DMS153 (cell line): ENCODE results near the gene HOXC9.

Source experiments
- DNase-seq: peaks from one replicate; lab custom pipeline; 2025; lab: John Stamatoyannopoulos, UW

Gene HOXC9

GRCh38 chr12:53988541-53989226 is 11.3 kb upstream of the HOXC9 start:
- no peak for DNase-seq

DNA sequence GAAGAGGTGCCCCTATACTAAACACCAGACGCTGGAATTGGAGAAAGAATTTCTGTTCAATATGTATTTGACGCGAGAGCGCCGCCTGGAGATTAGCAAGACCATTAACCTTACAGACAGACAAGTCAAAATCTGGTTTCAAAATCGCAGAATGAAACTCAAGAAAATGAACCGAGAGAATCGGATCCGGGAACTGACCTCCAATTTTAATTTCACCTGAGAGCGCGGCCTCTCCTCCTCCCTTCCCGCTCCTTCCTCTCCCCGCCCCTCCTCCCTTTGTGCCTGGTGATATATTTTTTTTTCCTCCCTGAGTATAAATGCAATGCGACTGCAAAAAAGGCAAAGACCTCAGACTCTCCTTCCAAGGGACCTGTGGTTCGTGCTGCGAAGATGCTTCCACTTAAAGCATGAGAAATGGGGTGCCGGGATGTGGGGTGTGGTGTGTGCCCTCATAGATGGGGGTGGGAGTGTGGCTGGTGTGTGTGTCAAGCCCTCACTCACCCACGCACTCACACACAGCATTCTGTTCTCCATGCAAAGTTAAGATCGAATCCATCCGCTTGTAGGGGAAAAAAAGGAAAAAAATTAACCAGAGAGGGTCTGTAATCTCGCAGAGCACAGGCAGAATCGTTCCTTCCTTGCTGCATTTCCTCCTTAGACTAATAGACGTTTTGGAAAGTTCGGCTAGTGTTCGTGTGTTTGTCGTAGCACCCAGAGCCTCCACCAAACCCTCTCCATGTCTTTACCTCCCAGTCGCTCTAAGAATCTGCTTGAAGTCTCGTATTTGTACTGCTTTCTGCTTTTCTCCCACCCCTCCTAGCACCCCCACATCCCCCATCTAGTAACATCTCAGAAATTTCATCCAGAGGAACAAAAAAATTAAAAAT is 10.5 kb upstream of the HOXC9 start:
- no peak for DNase-seq

GRCh38 chr12:53990311-53991076 is 9.5 kb upstream of the HOXC9 start:
- DNase-seq, result peak; percentile 26

DNA sequence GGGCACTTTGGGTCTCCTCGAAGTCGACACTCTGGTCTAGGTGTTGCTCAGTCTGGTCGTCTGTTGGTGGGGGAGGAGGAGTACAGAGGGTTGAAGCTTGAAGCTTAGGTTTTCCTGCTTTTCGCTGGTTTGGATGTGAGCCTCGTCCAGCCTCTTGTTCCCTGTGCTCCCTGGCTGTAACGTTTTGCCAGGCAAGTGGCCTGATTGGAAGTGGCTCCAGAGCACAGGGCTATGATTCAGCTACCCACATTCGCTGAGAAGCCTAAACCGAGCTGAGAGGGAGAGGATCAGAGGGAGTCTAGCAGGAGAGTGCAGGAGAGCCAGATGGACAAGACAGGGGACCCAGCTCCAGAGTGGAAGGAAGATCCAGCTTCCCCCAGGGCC is 8.9 kb upstream of the HOXC9 start:
- DNase-seq, result no peak

DNA sequence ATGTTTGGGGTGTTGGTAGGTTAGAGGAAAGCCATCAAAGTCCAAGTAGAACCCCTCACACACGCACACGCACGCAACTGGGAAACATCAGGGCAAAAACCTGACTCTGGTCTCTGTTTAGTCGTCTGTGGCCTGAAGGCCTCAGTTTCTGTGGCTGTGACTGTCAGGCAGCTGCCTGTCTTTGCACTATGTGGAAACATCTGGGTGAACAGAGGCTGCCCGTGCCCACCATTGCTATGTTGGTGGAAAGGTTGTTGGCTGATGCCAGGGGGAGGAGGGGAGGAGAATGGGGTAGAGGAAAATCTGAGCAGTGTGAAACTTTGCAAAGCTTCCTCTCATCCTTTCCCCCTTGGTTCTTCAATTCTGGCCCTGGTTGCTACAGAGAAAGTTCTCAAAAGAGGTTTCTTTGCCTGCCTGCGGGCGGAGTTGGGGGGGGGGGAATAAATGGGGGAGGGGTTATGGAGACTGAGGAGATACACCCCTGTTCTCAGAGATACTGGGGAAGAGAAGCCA is 7.5 kb upstream of the HOXC9 start:
- DNase-seq, result no peak

DNA sequence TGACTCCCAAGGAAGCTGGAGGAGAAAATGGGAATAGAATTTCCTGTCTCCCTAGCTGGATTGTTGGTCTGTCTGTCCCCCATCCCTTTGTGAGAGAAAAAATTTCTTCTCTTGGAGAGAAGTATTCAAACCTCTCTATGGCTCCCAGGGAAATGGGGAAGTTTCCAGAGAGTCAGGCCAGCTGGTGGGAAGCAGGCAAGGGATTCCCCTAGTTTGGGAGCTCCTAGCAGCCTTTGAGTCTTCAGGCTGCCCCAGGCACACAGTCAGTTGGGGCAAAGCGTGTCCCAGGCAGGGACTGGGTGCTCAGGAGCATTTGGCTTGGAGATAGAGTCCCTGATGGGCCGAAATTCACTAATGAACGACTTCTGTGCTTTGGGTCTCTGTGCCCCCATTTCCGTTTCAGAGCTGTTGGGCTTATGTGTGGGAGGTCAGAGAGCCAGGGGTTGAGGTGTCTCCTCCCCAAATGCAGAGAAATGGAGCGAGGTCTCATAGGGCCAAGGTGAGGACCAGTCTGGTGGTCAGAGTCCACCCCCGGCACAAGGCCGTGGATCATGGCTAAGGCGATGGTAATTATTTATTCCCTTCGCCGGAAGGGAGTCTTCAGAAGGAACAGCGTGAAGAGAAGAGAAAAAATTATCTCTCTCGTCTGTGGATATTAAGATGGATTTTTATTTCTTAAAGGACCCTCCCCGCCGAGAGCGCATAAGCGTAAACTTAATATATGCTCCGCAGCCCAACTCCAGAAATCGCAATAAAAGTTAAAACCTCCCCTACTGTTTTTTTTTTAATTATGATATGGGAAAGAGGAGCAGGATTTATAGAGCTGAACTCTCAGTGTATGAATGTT is 6.6 kb upstream of the HOXC9 start:
- DNase-seq, result no peak

DNA sequence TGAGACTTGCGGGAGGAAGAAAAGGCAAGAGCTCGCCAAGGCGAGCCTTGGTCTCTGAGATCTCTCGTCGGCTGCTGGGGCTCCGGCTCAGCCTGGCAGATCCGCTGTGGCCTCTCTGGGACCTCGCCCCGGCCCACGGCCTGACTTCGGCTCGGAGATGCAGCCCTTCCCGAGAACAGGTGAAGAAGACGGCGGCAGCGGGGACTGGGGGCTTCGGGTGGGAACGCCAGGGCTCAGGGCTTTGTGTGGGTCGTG is 6.0 kb upstream of the HOXC9 start:
- no peak for DNase-seq

- DNase-seq, result no peak
These were observed 5.5 kb upstream of the HOXC9 start for GRCh38 chr12:53994264-53995001.

GRCh38 chr12:53995002-53995377 is 5.0 kb upstream of the HOXC9 start:
- DNase-seq, result no peak

GRCh38 chr12:53995378-53996239 is 4.4 kb upstream of the HOXC9 start:
- DNase-seq, result no peak

GRCh38 chr12:53996240-53997203 is 3.4 kb upstream of the HOXC9 start:
- DNase-seq, result no peak

DNA sequence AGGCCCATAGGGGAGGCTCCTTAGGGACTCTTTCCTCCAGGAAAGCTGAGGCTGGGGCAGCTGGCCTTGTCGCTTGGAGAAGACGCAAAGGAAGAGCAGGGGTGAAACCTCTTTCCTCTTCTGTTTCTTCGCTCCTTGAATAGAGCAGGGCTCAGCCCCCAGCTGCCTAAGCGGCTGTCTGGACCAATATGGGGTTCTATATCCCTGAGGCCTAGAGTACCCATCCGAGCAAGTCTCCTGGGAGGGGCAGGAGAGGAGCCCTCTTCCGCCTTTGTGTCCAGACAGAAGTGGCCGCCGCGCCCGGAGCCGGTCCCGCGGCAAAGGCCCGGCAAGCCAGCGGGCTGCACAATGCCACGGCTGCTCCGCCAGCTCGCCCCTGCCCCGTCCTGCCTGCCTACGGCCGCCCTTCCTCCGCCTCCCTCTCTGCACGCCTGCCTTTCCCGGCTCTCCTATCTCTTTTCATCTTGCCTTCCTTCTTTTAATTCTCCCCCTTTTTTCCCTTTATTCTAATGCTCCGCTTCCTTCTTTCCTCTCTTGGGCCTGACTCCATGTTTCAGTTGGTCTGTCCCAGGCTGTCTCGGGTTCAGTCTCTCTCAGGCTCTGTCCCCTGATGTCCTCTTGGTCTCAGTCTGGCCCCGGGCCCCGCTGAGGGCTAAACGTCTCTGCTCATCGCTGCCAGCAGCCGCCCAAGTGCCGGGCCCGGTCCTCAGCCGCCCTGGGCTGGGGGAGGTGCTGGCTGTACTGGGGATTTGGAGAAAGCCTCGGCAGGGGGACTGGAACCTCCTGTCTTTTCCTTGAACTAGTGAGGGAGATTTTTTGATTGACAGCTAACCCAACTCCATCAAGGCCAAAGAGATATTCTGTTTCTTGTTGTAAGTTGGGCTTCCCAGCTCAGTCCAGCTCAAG is 2.5 kb upstream of the HOXC9 start:
- no peak for DNase-seq

GRCh38 chr12:53998110-53998899 is 1.7 kb upstream of the HOXC9 start:
- no peak for DNase-seq

- DNase-seq, result no peak
These were observed 1.1 kb upstream of the HOXC9 start for GRCh38 chr12:53998900-53999236.

DNA sequence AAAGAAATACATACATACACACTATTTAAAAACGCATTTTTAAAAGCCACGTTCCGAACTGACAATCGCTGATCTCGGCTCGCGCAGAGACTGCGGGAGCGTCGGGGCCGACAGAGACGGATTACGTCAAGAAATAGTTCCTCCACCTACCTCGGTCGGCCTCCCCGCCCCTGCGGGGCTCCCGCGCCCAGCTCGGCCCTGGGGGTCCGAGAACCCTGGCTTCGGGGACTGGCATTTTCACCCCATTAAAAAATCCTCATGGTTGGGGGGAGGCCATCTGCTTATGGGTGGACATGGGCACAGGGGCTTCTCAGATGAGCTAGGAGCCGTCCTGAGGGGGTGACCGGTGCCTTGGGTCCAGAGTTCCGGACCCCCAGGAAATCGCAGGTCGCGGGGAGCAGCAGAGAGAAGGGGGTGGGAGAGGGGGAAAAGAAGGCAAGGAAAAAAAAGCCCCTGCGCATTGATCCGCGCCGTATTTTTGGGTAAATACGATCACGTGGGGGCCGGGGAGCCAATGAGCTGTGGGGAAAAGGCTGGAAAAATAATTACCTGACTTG is 324 bp upstream of the HOXC9 start:
- DNase-seq, result no peak

DNA sequence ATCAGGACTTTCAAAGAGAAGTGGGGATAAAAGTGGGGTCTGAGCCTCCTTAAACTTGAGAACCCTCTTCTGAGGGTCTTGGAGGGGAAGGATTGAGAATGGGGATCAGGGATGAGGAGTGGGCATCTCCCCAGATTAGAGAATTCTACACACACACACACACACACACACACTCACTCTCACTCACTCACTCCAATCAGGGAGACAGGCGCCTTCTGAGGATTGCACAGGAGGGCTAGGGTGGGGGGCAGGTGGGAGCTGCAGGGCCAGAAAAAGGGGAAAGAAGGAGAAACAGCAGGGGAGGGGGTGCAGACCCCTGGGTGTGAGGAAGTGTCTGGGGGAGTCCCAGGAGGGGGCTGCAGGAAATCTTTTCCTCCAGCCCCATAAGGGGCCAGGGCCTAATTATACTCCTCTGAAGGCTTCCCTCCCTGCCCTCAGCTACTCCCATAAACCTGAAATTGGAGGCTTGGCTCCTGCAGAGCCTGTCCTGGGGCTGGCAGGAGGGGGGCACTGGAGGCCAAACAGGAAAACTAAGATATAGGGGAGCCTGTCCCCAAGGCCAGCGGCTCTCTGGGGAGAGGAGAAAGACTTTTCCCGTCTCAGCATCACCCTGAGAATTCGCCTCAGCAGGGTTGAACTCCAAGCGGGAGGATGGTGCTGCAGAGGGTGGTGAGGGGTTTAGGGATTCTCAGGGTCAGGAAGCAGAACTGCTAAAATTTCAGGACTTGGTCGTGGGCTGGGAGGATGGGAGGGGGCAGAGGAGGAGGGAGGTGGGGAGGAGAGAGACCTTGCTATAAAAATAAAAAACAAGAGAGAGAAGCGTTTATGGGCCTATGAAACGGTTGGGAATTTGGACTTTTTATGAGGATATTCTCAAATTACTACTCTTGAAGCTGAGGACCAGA is 1.6 kb downstream of the HOXC9 start:
- DNase-seq, result no peak
